ENCODE results near the gene PLEKHA6.

The PLEKHA6 gene

GRCh38 chr1:204217648-204218000, 142.1 kb downstream of the PLEKHA6 start:
- no peak for DNase-seq

DNA sequence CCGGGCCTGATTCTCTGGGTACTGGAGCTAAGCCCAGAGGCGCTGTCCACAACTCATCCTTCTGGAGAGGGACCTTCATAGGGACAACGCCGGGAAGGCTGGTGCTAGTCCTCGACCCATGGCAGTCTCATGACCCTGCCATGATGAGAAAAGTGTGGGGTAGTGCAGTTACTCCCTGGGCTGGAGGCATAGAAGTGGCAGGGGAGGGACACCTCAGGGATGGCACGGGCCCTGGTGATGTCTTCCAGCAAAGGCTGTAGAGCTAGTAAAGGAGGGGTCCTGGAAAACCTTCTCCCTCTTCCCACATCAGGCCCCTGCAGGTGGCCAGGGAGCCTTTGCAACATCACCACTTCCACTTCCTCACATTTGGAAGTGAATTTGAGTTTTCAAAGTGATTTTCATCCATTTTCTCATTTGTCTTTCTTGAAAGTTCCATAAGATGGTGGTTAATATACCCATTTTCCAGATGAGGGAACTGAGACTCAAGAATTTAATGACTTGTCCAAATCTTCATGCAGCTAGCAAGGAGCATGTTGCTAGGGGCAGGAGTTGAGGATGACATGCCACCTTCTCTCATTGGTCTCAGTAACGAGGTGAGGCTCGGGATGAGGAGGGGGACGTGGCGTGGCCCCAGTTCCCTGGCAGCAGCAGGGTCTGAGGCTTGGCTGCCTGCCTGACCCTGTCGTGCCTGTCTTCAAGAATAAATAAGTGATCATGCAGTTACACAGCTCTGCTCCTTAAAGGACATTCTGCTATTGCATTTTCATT, 142.7 kb downstream of the PLEKHA6 start:
- DNase-seq: no peak

DNA sequence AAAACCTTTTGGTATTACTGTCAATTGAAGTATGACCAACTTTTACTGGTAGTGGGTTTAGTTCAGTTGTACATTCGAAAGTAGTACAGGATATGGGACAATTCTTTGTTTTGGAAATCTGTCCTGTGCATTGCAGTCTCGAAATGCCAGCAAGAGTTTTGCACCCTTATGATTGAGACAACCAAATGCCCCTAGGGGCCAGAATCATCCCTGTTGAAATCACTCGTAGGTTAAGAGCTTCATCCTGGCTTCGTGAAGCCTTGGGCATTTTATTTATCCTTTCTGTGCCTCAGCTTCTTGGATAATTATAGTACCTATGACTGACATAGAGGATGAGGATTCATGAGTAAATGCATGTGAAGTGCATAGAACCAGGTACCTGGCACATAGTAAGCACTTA, 143.5 kb downstream of the PLEKHA6 start:
- no peak for DNase-seq

DNA sequence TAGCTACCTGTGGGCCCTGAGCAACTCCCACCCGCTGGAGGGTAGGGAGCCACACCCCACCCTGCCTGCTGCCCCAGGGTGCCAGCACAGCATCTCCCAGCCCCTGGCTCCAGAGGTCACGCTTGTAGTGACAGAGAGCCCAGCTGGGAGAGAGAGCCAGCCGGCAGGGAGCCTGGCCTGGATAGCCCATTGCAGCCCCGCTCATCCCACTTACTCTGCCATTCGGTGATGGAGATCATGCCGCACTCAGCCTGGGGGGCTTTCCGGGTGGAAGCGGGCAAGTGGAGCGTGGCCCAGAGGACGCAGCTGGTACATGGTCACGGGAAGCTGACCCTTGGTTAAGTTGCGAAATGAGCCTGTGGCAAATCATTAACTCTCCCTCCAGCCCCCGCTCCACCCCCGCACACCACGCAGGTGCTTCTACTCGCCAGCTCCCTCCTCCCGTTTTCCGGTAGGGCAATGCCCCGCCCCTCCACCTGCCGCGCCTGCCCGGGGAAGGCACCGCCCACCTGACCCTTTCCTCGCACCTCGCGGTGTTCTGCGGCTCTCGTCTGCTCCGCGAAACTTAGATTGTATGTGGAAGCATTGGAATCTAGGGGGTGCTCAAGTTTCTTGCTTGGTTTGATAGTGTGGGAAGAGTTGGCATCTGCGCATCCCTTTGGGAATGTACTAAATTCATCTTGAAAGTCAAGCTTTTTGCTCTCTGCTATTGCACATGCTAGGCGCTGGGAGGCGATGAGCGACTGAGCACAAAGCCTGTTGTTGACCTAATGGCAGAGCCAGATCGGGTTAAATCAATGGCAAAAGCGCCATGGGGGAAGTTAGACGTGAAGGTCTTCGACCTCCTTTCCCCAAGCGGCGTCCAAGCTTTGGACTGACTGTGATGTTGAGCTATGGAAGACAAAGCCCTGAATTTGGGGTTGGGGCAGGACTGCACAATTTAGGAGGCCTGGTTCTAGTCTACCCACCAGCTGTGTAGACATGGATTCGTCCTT, 145.8 kb downstream of the PLEKHA6 start, which contains the start of gene GOLT1A:
Gene GOLT1A, minus strand, starts transcription at position 321 of the 995 bp plus-strand sequence. Its CDS starts 82 bp downstream, at position 239.
- peak in 46 of 58 donors; percentile 11 to 83 (median 48) for DNase-seq

DNA sequence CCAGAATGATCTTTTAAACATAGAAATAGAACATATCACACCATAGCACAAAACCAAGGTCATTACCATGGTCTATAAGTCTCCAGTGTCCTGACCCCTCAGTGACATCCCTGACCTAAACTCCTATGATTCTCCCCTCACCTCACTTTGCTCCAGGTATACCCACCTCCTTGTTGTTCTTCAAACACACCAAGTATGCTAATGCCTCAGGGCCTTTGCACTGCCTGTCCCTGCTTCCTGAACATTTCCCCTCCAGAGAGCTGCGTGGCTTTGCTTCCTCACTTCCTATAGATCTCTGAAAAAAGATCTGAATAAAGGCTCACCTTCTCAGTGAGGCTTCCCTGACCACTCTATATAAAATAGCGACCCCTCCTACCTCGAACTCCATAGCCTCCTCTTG, 147.0 kb downstream of the PLEKHA6 start:
- DNase-seq: no peak

GRCh38 chr1:204211046-204211445, 148.7 kb downstream of the PLEKHA6 start:
- no peak for DNase-seq

- DNase-seq: peak in 45 of 58 donors; percentile 9 to 75 (median 30)
Observed at GRCh38 chr1:204207136-204207616, 152.6 kb downstream of the PLEKHA6 start.

GRCh38 chr1:204206121-204206520, 153.6 kb downstream of the PLEKHA6 start:
- no peak for DNase-seq

GRCh38 chr1:204205486-204205885, 154.2 kb downstream of the PLEKHA6 start:
- DNase-seq: no peak

- no peak for DNase-seq
Observed at GRCh38 chr1:204204944-204205343, 154.8 kb downstream of the PLEKHA6 start.

- no peak for DNase-seq
Observed at GRCh38 chr1:204203206-204203767, 156.4 kb downstream of the PLEKHA6 start.

DNA sequence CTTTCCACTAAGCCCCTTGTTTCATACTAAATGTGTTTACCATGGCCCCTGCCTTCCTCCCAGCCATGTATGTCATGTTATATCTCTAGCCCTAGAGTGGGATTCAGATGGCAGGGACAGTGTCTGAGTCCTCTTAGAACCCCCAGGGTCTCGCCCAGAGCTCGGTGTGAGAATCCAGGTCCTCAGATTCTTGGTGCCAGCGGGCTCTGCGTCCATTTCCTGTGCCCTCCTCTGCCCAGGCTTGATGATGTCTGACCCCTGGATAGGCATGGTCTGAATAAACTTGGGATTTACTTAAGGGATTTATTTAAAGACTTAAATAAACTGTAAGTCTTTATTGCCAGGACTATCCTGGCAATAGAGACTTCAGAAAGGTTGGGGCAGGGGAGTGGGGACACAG, 157.2 kb downstream of the PLEKHA6 start:
- DNase-seq: no peak

GRCh38 chr1:204201348-204202040, 158.2 kb downstream of the PLEKHA6 start:
- no peak for DNase-seq

- no peak for DNase-seq
Observed at GRCh38 chr1:204199579-204199978, 160.2 kb downstream of the PLEKHA6 start.

DNA sequence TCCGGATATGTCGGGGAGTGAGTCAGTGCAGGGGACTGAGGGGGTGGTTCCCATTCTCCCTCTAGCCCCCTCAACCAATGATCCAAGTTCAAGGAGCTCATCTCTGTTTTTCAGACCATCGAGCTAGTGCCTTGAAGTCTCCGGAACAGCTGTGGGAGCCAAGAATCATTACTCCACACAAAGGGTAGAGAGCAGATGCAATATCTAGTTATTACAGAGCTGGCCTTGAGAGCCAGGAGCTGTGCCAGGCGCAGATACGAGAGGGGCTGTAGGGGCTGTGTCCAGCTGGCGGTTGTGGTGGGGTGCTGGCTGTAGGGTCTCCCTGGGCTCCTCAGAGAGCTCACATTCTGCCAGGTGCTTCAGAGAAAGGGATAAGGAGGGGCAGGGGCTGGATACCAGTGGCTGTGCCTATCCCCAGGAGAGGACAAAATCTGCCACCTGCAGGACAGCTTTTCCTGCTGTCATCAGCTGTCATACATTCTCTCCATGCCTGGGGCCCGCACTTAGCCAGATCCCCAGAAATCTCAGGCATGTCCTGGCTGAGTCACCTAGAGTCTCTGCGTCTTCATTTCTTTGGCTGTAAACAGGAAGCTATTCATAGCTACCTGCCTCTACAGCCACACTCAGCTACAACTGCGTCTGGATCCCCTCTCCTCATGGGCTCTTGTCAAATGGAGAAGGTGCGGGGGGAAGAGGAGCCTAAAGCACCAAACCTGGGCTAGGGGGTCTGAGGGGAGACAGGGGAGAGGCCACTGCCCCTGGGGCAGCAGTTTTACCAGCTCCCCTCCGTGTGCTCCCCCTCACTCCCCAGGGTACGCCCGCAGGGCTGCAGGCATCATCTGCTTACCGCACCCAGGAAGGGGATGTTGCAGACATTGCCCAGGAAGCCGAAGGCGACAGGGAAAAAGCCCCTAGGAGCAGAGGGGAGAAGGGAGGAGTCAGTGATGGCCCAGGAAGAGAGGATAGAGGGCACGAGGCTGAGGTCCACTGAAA, 161.1 kb downstream of the PLEKHA6 start:
- DNase-seq: peak in 3 of 58 donors; percentile 6 to 20 (median 16)

DNA sequence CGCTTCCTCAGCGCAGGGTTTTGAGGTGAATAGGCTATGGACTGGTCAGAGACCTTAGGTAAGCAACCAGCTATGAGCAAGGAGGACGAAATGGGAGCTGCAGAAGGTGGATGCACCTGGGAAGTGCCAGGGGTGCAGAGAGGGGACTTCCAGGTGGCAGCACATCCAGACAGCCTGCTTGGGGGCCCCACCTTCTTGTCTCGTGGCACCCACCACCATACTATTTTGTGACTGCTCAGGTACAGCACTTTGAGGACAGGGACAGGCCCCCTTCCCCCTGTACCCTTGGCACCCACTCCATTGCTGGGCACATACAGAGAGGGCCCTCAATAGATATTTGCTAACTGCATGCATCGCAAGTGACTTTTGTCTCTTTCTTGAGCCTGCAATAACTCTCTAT, 162.7 kb downstream of the PLEKHA6 start:
- no peak for DNase-seq

DNA sequence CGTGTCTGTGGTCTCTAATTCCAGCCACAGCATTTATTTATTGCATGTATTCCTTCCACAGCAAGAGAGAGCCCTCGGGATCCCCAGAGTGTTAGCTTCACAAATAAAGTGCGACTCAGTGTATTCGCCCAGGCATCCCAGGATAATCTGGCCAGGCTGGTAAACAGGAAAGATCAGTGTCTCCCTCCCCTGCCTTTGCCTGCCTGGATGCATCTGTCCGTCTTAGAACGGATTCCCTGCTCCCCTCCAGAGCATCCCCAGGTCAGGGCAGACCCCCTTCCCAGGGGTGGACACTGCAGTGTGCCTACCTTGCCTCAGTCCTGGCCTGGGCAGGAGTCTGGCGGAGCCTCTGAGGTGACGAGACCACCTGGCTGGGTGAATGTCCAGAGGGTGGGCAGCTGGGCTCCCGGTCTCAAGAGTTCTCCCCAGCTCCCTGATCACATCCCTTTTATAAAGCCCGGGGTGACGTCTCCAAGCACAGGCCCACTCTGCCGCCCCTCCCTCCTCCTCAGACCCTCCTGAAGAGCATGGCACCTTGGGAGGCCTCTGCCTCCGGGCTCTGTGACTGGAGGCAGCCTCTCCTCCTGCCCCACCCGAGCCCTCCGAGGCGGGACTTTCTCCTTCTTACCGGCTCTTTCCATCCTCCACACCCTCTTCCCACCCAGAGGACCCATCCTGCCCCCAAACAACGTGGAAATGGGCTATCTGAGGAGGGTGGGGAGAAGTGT, 163.5 kb downstream of the PLEKHA6 start, which contains the start of gene KISS1:
Gene KISS1, minus strand, starts transcription at position 424 of the 728 bp plus-strand sequence. CDS start 3,615 bp downstream, outside the sequence.
- no peak for DNase-seq

- no peak for DNase-seq
Observed at GRCh38 chr1:204194771-204195170, 165.0 kb downstream of the PLEKHA6 start.

DNA sequence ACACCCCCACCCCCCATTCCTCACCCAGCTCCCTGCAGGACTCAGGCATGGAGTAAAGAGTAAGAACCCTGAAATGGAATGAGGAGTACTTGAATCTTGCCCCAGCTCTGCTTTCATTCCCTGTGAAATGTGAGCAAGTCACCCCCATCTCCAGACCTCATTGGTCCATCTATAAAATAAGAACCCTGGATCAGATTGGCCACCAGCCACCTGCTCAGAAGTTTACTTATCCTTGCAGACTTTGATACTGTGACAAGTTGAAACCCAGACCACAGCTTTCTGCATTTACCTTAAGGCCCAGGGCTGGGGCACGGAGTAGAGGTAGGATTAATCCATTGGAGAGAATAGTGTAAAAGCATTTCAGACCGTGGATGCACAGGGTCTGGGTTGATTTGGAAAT, 165.6 kb downstream of the PLEKHA6 start:
- DNase-seq: no peak

Data from anterior cingulate cortex (tissue), 58 donors.